Ureter (tissue), 1 donor: Measurements from ENCODE around the gene MACF1. TPM values are rescaled to one million over a fixed set of nuclear protein-coding genes. Genes with fewer than 3 reads are reported as not detected.
"Not testable (repeated sequence)": the region's sequence is repeated elsewhere in the genome, so short reads cannot be mapped to it uniquely, and the experiment has no call there.

Experiments
- DNase-seq: peaks from one replicate; pipeline ENCODE4 v3.0.0-alpha.2; 2020; ENCODE audit warnings: low spot score
- total RNA-seq: library from RNA; stranded (reverse); gene quantifications from one replicate; pipeline ENCODE4 v1.2.4, GENCODE V29; 2023
- donor health status: DM: yes; HTN: yes; CAD: no.

MACF1 gene
- total RNA-seq, 1 donor from 2014 or later, result 353 TPM

DNA sequence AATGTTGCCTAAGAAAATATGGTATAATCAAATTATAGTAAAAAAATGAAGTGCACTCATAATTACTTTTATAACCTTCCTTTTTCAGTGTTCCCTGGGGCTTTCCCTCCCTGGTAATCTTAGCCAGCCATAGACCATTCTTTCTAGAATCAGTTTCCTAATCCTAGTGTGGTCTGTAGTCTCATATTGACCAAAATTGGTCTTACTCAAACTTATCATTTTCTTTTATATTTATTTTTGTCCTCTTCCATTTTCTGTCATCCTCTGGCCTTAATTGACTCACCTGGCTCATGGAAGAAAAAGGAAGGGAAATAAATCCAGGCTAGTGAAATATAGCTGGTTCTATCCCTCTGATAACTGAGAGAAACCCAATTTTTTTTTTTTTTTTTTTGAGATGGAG lies 216.0 kb downstream of the MACF1 start:
- no peak for DNase-seq

DNA sequence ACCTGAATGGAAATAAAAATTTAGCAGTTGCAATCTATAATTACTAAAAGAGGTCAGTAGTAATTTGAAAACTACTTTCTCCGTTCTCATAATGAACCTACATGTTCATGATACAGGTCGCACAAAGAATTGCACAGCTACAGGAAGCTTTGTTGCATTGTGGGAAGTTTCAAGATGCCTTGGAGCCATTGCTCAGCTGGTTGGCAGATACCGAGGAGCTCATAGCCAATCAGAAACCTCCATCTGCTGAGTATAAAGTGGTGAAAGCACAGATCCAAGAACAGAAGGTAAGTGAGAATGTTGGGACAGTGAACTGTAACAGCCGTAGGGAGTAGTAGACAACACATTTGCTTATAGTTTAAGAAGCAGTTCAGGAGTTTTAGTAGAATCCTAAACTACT lies 218.1 kb downstream of the MACF1 start:
- no peak for DNase-seq

DNA sequence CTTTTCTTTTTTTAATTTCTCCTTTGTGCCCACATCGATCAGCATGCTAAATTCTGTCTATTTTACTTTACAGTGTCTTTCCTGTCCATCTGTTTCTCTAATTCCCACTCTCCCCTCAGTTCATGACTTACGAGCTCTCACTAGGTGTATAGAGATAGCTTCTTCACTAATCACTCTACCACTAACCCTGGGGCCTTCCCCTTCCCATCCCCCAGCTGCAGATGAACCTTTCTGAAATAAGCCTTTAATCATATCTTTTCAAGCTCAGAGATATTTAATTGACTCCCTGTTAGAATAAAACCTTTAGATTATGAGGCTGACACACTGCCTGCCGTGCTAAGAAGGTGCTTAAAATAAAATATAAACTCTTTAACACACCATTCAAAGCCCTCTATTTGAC lies 220.7 kb downstream of the MACF1 start:
- no peak for DNase-seq

DNA sequence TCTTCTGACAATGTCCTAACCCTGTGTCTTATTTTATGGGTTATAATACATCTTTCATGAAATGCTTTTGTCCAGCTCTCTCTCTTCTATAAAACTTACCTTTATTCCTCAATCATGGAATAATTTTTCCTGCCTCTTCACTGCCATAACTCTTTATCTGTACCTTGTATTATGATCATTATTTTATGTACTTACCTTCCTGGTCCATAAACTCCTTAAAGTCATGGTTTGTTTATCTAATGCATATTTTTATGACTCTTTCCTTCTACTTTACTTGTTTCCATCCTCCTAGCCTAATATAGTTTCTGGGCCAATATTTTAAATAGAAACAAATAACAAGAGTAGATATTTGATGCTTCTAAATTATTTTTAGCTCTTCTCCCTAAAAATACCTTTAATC lies 221.1 kb downstream of the MACF1 start:
- DNase-seq, result no peak

DNA sequence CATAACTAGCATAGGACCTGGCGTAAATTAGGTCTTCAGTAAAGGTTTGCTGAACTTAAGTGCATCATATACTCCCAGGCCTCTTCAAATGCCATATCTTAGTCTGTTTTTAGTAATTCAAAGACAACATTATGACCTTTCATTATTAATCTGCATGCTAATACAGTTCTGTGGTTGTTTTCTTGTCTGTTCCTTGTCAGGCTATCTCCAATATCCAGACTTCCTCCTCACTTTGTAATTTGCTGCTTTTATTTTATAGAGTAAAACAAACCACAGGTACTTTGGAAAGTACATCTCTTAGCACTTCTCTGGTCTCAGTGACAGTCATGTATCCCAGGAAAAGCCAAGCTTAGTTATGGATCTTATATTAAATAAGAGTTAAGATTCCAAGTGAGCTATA lies 221.9 kb downstream of the MACF1 start:
- DNase-seq, result no peak

- DNase-seq, result no peak
Observed at GRCh38 chr1:39427374-39427773, 222.9 kb downstream of the MACF1 start.

DNA sequence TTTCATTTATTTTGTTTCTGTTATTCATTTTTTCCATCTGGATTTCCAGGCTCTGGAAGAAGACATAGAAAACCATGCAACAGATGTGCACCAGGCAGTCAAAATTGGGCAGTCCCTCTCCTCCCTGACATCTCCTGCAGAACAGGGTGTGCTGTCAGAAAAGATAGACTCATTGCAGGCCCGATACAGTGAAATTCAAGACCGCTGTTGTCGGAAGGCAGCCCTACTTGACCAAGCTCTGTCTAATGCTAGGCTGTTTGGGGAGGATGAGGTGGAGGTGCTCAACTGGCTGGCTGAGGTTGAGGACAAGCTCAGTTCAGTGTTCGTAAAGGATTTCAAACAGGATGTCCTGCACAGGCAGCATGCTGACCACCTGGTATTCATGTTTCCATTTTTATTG lies 223.4 kb downstream of the MACF1 start:
- no peak for DNase-seq

GRCh38 chr1:39431927-39432326 lies 227.4 kb downstream of the MACF1 start:
- DNase-seq, result no peak

DNA sequence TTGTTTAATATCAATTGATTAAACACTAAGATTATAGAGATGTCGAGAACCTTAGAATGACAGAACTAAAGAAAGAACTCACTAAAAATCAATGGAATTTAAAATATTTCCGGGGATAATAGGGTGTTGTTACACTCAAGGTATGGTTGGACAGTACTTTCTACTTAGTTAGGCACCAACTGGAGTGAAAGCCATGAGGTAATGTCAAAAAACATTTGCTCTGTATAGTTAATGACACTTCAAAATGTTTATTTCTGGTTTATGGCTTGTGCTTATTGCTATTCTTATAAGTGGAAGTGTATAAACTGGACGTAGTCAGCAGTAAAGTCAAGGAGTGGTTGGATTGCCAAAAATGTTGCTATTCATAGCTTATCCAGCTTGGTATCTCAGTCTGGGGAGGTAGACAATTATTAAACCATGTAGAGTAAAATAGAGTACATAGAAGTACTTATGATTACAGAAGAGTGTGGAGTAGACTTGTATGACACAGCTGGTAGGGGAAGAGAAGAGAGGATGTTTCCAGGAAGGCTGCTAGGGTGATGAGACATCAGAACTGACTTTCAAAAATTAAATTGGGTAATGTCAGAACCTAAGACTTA lies 230.4 kb downstream of the MACF1 start:
- no peak for DNase-seq

GRCh38 chr1:39435597-39435996 lies 231.1 kb downstream of the MACF1 start:
- DNase-seq, result no peak

GRCh38 chr1:39436842-39437241 lies 232.3 kb downstream of the MACF1 start:
- no peak for DNase-seq

DNA sequence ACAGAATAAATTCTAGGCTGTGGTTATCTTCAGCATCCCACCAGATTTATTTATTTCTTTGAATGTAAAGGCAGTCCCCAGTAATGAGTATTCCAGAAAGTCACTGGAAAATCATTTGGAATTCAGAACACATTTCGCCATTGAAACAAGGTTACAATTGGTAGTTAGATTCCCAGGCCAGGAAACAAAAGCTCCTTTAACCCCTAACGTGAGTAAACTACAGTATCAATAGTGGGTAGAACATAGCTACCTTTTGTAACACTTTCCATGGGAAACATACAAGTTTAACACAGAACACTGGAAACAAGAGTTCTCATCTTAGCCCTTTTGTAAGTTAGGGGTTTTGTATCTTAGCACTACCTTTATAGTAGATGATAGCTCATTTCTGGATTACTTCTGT lies 233.5 kb downstream of the MACF1 start:
- DNase-seq, result no peak

DNA sequence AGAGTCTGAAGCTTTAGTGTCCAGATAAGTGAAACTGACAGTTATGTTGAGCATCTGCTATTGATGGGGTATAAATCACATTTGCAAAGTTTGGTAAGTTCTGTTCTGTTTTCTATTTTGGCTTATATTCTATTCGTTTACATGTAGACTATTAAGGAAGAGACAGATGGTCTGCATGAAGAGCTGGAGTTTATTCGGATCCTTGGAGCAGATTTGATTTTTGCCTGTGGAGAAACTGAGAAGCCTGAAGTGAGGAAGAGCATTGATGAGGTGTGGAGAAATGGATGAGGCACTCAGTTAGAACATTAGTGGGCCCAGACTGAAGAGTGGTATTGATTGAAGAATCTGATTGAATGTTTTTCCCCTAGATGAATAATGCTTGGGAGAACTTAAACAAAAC lies 236.4 kb downstream of the MACF1 start:
- no peak for DNase-seq

DNA sequence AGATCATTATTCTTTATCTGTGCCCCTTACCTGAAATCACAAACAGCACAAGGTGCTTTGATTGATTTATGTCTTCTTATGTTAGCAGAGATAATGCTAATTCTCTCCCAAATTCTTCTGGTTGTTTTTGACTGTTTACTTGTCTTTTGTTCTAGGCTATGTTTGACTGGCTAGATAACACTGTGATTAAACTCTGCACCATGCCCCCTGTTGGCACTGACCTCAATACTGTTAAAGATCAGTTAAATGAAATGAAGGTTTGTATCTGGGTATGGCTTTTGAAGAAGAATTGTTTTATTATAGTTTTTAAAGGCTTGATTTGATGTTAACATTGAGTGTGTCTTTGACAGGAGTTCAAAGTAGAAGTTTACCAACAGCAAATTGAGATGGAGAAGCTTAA lies 237.3 kb downstream of the MACF1 start:
- DNase-seq, result no peak

DNA sequence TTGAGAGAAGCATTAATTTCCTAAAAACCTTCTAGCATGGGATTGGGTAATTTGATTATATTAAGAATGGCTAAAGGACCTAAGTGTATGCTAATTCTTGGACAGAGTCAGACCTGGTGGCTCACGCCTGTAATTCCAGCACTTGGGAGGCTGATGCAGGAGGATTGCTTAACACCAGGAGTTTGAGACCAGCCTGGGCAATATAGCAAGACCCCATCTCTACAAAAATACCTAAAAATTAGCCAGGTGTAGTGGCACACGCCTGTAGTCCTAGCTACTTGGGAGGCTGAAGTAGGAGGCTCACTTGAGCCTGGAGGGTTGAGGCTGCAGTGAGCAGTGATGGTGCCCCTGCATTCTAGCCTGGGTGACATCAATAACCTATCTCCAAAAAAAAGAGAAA lies 241.1 kb downstream of the MACF1 start:
- DNase-seq, result no peak

DNA sequence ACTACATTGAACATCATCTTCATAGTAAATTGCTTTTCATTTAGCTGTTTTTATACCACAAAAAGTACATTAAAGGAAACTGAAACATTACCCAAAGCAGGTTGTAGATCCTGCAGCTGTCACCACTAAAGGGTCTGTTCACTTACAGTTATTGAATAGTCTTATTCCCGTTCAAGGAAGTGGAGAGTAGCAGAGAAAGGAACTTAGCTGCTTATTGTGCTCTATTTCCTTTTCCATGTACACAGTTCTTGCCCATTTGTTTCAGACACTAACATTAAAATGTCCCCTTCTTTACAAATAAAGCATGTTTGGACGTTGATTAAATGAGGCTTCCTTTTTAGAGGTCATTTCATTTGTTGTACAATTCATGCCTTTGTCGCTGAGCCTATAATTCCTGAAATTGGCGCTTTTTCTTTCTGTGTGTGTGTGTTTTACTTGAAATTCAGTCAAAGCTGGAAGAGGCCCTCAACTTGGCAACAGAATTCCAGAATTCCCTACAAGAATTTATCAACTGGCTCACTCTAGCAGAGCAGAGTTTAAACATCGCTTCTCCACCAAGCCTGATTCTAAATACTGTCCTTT lies 242.6 kb downstream of the MACF1 start:
- DNase-seq, result no peak

GRCh38 chr1:39450041-39450440 lies 245.5 kb downstream of the MACF1 start:
- DNase-seq, result not testable (repeated sequence)

DNA sequence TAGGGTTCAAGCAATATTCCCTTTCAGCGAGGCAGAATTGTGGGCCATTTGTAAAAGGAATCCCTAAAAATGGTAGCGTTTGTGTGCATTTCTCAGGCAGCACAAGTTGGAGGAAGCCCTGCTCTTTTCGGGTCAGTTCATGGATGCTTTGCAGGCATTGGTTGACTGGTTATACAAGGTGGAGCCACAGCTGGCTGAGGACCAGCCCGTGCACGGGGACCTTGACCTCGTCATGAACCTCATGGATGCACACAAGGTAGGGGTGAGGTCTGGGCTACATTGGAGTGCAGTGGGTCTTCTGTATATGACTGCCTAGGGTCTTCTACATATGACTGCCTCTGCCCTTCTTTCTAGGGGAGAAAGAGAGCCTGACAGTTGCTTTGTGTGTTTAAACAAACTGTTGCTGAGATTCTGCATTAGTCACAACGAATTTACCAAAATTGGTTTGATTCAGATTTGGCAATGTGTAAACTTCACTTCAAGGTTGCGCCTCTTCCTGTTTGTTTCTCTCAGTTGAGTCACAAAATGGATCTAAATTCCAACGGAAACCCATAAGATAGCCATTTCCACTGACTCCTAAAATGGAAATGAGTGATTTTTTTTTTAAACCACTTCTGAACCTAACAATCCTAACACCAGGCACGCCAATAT lies 246.6 kb downstream of the MACF1 start:
- no peak for DNase-seq

DNA sequence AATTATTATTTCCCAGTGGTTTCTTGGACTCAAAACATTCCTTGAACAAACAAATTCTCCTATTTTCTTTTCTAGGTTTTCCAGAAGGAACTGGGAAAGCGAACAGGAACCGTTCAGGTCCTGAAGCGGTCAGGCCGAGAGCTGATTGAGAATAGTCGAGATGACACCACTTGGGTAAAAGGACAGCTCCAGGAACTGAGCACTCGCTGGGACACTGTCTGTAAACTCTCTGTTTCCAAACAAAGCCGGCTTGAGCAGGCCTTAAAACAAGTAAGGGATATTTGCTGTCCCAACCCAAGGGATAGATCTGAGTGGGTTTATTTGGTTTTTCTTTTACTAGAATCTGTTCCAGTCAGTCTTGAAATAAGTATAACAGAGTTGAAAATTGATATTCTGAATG lies 247.6 kb downstream of the MACF1 start:
- no peak for DNase-seq

- DNase-seq, result no peak
Observed at GRCh38 chr1:39452540-39452939, 248.0 kb downstream of the MACF1 start.

DNA sequence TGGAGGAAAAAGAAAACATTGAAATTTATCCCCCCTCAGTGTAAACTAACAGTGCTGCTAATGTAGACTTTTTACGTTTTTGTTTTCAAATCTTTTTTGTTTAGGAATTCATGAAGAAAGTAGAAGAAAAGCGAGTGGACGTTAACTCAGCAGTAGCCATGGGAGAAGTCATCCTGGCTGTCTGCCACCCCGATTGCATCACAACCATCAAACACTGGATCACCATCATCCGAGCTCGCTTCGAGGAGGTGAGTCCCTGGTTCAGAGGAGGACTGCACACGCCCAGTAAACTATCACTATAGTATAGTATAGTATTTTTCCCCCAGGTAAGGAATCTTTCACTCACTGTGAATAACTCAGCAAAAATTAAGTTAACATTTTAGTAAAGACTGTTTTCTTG lies 249.1 kb downstream of the MACF1 start:
- DNase-seq, result no peak

- DNase-seq, result no peak
Observed at GRCh38 chr1:39458991-39459390, 254.5 kb downstream of the MACF1 start.

DNA sequence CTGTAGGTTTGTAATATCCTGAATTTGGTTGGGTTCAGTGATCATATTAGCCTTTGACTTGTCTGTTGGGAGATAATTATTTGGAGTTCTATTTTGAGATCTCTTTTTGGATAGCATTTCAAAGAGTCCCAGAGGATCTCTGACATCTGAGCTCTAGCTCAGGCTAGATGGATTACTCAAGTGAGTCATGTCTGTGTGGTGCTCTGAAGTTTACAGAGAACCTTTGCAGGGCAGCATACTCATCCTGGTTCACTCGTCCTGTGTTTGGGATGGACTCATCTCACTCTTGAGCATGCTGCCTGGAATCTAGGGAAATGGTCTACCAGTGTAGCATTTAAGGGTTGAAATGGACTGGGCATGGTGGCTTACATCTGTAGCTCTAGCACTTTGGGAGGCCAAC lies 257.6 kb downstream of the MACF1 start:
- no peak for DNase-seq
